ENCODE data around the gene HES1. TPM values are rescaled to one million over a fixed set of nuclear protein-coding genes. Genes with fewer than 3 reads are reported as not detected.

The HES1 gene
- total and polyA plus RNA-seq, 10 of the 15 experiments (the other 5 are each of a cell fraction or from before 2014, with no cell fraction given), result 0.46 to 5.3 (median 2.3) TPM

DNA sequence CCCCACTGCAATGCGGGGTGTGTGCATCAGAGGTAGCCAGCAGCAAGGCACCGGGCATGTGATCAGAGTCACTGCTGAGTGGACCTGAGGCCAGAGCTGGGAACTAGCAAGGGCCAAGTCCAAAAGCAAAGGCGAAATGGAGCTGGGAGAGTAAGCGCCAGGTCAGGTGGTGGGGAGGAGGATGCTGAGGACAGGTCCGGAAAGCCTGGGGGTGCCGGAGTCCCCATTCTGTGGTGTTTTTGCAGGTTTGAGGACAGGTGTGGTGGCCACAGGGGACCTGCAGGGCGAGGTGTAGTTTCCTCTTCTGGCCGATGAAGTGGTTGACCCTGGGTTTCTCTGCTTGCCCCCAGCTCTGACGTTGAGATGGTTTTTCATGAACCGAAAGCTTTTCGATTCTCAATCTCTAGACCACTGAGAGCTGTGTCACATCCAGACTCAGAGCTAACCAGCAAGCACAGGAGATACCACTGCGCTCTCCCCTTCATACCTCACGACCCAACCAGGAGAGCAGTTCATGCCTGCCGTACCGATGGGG, 35.0 kb upstream of the HES1 start (continued):
- TF ChIP-seq RCOR1 (conservative IDR thresholded peaks at IDR 0.05; ENCODE audit: low read depth, low read length) (0 out of 2 replicates have a peak, but pooled peaks have one; percentile 29), ZNF217 (IDR thresholded peaks at IDR 0.05) (no peak), BRCA1 (IDR thresholded peaks at IDR 0.05; ENCODE audit: low read depth, low read length) (no peak), ZBTB4 (CRISPR knock-in tag; IDR thresholded peaks at IDR 0.05) (no peak), IKZF2 (IDR thresholded peaks at IDR 0.05) (peak in 1 of 2 experiments; percentile 62; a peak in 2 of 4 replicates), MTA2 (IDR thresholded peaks at IDR 0.05; ENCODE audit: low read depth) (peak; percentile 66), CBX5 (IDR thresholded peaks at IDR 0.05; ENCODE audit: low read depth) (no peak), ASH2L (IDR thresholded peaks at IDR 0.05; ENCODE audit: borderline replicate concordance, low read depth) (no peak), NFYA (IDR thresholded peaks at IDR 0.05; ENCODE audit: borderline replicate concordance, low read depth, low read length) (no peak), SP1 (IDR thresholded peaks at IDR 0.05; ENCODE audit: low read depth, low read length) (no peak), EP300 (IDR thresholded peaks at IDR 0.05; ENCODE audit: borderline replicate concordance in 1 of 2, control insufficient read depth in 1 of 2, low read depth in 2 of 2, low read length in 2 of 2) (peak; percentile 55 to 68; a peak in 2 of 4 replicates), ZBED1 (IDR thresholded peaks at IDR 0.05; ENCODE audit: borderline replicate concordance) (peak; percentile 34; the same call in 1 of the 2 replicates), EGR1 (IDR thresholded peaks at IDR 0.05; ENCODE audit: borderline replicate concordance in 1 of 2, low read depth in 2 of 2, low read length in 2 of 2) (no peak), KDM1A (IDR thresholded peaks at IDR 0.05; ENCODE audit: borderline replicate concordance) (no peak), BACH1 (IDR thresholded peaks at IDR 0.05; ENCODE audit: borderline replicate concordance) (no peak), YY1 (IDR thresholded peaks at IDR 0.05; ENCODE audit: low read depth, low read length) (no peak), TBL1XR1 (IDR thresholded peaks at IDR 0.05; ENCODE audit: low read depth, low read length) (peak; percentile 76; the same call in 1 of the 2 replicates), STAT3 (IDR thresholded peaks at IDR 0.05; ENCODE audit: low read depth, low read length) (no peak)
- TF ChIP-seq, protein P1, sequence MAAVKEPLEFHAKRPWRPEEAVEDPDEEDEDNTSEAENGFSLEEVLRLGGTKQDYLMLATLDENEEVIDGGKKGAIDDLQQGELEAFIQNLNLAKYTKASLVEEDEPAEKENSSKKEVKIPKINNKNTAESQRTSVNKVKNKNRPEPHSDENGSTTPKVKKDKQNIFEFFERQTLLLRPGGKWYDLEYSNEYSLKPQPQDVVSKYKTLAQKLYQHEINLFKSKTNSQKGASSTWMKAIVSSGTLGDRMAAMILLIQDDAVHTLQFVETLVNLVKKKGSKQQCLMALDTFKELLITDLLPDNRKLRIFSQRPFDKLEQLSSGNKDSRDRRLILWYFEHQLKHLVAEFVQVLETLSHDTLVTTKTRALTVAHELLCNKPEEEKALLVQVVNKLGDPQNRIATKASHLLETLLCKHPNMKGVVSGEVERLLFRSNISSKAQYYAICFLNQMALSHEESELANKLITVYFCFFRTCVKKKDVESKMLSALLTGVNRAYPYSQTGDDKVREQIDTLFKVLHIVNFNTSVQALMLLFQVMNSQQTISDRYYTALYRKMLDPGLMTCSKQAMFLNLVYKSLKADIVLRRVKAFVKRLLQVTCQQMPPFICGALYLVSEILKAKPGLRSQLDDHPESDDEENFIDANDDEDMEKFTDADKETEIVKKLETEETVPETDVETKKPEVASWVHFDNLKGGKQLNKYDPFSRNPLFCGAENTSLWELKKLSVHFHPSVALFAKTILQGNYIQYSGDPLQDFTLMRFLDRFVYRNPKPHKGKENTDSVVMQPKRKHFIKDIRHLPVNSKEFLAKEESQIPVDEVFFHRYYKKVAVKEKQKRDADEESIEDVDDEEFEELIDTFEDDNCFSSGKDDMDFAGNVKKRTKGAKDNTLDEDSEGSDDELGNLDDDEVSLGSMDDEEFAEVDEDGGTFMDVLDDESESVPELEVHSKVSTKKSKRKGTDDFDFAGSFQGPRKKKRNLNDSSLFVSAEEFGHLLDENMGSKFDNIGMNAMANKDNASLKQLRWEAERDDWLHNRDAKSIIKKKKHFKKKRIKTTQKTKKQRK (IDR thresholded peaks at IDR 0.05; ENCODE audit: low read depth, low read length), result no peak
- TF ChIP-seq, protein P2, sequence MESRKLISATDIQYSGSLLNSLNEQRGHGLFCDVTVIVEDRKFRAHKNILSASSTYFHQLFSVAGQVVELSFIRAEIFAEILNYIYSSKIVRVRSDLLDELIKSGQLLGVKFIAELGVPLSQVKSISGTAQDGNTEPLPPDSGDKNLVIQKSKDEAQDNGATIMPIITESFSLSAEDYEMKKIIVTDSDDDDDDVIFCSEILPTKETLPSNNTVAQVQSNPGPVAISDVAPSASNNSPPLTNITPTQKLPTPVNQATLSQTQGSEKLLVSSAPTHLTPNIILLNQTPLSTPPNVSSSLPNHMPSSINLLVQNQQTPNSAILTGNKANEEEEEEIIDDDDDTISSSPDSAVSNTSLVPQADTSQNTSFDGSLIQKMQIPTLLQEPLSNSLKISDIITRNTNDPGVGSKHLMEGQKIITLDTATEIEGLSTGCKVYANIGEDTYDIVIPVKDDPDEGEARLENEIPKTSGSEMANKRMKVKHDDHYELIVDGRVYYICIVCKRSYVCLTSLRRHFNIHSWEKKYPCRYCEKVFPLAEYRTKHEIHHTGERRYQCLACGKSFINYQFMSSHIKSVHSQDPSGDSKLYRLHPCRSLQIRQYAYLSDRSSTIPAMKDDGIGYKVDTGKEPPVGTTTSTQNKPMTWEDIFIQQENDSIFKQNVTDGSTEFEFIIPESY (IDR thresholded peaks at IDR 0.05), result no peak

Measured in GM12878 (cell line).